A549 (cell line): ENCODE measurements around the gene EARS2. TPM values are rescaled to one million over a fixed set of nuclear protein-coding genes. Genes with fewer than 3 reads are reported as not detected.

Experiments used
- ATAC-seq, 2 experiments: fragments of 200-7000 bp in 1 of 2; fragments of >200 bp in 1 of 2; cut with Nextera tagmentation in 1 of 2; cut with Tn5 transposase in 1 of 2; 3 replicates each; pipeline versions ENCODE4 v1.8.0 to v1.9.1; 2018 to 2020; ENCODE audit warnings: mild to moderate bottlenecking in 1 of 2, moderate library complexity in 1 of 2
- CTCF ChIA-PET: fragments of 300-600 bp; sonication (Branson Sonifier 250); formaldehyde crosslinking; extraction: SDS; loops from one replicate; lab custom pipeline; 2021; ENCODE audit warnings: antibody characterized with exemption, inconsistent platforms; lab: Yijun Ruan, JAX
- POLR2A ChIA-PET: fragments of 350-600 bp; formaldehyde crosslinking; extraction: SDS; loops from one replicate; lab custom pipeline; 2021; ENCODE audit warnings: antibody characterized with exemption, inconsistent platforms; lab: Yijun Ruan, JAX
- DNase-seq, 2 experiments: peaks; one replicate each; pipeline versions ENCODE4 v3.0.0 to v3.0.0-alpha.2; 2011 to 2016; ENCODE audit warnings: low read depth in 1 of 2, low spot score in 1 of 2
- FAIRE-seq: peaks from 2 replicates; lab custom pipeline; 2011; peaks lifted over from hg19 to GRCh38; lab: Jason Lieb, UNC
- H3K27ac ChIP-seq, 2 experiments: fragments of >200 bp; sonication (Bioruptor Twin); formaldehyde crosslinking; 3 replicates each; pipeline ENCODE4 v1.5.1; 2016 to 2017
- H3K4me1 ChIP-seq: fragments of >200 bp; sonication (Bioruptor Twin); formaldehyde crosslinking; 3 replicates; pipeline ENCODE4 v1.6.1; 2016
- H3K4me2 ChIP-seq: fragments of >200 bp; sonication (Bioruptor Twin); formaldehyde crosslinking; 3 replicates; pipeline ENCODE4 v1.6.1; 2016
- H3K4me3 ChIP-seq: fragments of >200 bp; sonication (Bioruptor Twin); formaldehyde crosslinking; 3 replicates; pipeline ENCODE4 v1.5.1; 2016
- H3K9me3 ChIP-seq: fragments of >200 bp; sonication (Bioruptor Twin); formaldehyde crosslinking; 3 replicates; pipeline ENCODE4 v1.6.1; 2016
- BHLHE40 ChIP-seq: IDR thresholded peaks from 2 replicates; pipeline ENCODE4 v1.6.1; 2012; ENCODE audit warnings: low read depth, low read length, inconsistent platforms
- CEBPB ChIP-seq, 2 experiments: fragments of >200 bp in 1 of 2; sonication (Bioruptor Twin) in 1 of 2; formaldehyde crosslinking in 1 of 2; IDR thresholded peaks; 2 replicates each; pipeline ENCODE4 v1.6.1; 2012 to 2016
- EP300 ChIP-seq, 2 experiments: fragments of >200 bp; sonication (Bioruptor Twin); formaldehyde crosslinking; IDR thresholded peaks; 2 replicates in 1 of 2; 3 replicates in 1 of 2; pipeline ENCODE4 v1.6.1; 2016 to 2017
- FOSB ChIP-seq: fragments of 250-450 bp; sonication (Bioruptor Pico); IDR thresholded peaks from 2 replicates; pipeline ENCODE4 v1.5.0; 2020; ENCODE audit warnings: mild to moderate bottlenecking, moderate library complexity
- FOSL2 ChIP-seq, 2 experiments: fragments of 450-650 bp in 1 of 2; fragments of >200 bp in 1 of 2; sonication (Bioruptor Twin) in 1 of 2; formaldehyde crosslinking; IDR thresholded peaks; 2 replicates each; pipeline versions ENCODE4 v1.5.0 to v1.6.1; 2016 to 2020; ENCODE audit warnings: mild to moderate bottlenecking in 1 of 2, moderate library complexity in 1 of 2
- FOXS1 ChIP-seq: fragments of 250-450 bp; sonication (Bioruptor Pico); IDR thresholded peaks from 2 replicates; pipeline ENCODE4 v1.5.0; 2020; ENCODE audit warnings: mild to moderate bottlenecking, moderate library complexity
- HDAC2 ChIP-seq: fragments of 200-600 bp; sonication (generic); IDR thresholded peaks from 2 replicates; pipeline ENCODE4 v1.6.1; 2016
- HOXA7 ChIP-seq: fragments of 250-450 bp; sonication (Bioruptor Pico); IDR thresholded peaks from 2 replicates; pipeline ENCODE4 v1.5.0; 2020; ENCODE audit warnings: mild to moderate bottlenecking, moderate library complexity
- HOXB5 ChIP-seq: fragments of 250-450 bp; sonication (Bioruptor Pico); IDR thresholded peaks from 2 replicates; pipeline ENCODE4 v1.5.0; 2020; ENCODE audit warnings: mild to moderate bottlenecking, moderate library complexity
- JUN ChIP-seq, 2 experiments: fragments of >200 bp; sonication (Bioruptor Twin); formaldehyde crosslinking; IDR thresholded peaks; 2 replicates in 1 of 2; 3 replicates in 1 of 2; pipeline ENCODE4 v1.6.1; 2016 to 2017
- JUNB ChIP-seq: fragments of >200 bp; sonication (Bioruptor Twin); formaldehyde crosslinking; IDR thresholded peaks from 2 replicates; pipeline ENCODE4 v1.6.1; 2016
- MYC ChIP-seq: IDR thresholded peaks from 2 replicates; pipeline ENCODE4 v1.6.1; 2012; ENCODE audit warnings: mild to moderate bottlenecking, inconsistent platforms, low read length, improper control_type of control experiment, borderline replicate concordance
- PHF8 ChIP-seq: fragments of 200-600 bp; sonication (generic); IDR thresholded peaks from 2 replicates; pipeline ENCODE4 v1.6.1; 2016; ENCODE audit warnings: low read depth, mild to moderate bottlenecking, antibody characterized with exemption, moderate library complexity, borderline replicate concordance
- POLR2AphosphoS2 ChIP-seq: conservative IDR thresholded peaks from 2 replicates; pipeline ENCODE4 v1.6.1; 2012; ENCODE audit warnings: low read length, improper control_type of control experiment, inconsistent platforms
- RAD21 ChIP-seq, 2 experiments: fragments of >200 bp in 1 of 2; sonication (Bioruptor Twin) in 1 of 2; formaldehyde crosslinking in 1 of 2; IDR thresholded peaks in 1 of 2; conservative IDR thresholded peaks in 1 of 2; 2 replicates in 1 of 2; 3 replicates in 1 of 2; pipeline ENCODE4 v1.6.1; 2012 to 2018; ENCODE audit warnings: inconsistent platforms in 1 of 2
- RARB ChIP-seq: fragments of 250-450 bp; sonication (Bioruptor Pico); IDR thresholded peaks from 2 replicates; pipeline ENCODE4 v1.8.0; 2021; ENCODE audit warnings: mild to moderate bottlenecking, moderate library complexity
- RCOR1 ChIP-seq: fragments of 150-350 bp; IDR thresholded peaks from 2 replicates; pipeline ENCODE4 v1.6.1; 2014; ENCODE audit warnings: antibody characterized with exemption, low read length, low read depth
- SMC3 ChIP-seq: fragments of >200 bp; sonication (Bioruptor Twin); formaldehyde crosslinking; IDR thresholded peaks from 3 replicates; pipeline ENCODE4 v1.6.1; 2018; ENCODE audit warnings: inconsistent platforms
- ZC3H11A ChIP-seq: fragments of 450-650 bp; IDR thresholded peaks from 2 replicates; pipeline ENCODE4 v1.6.1; 2014; ENCODE audit warnings: antibody characterized with exemption, mild to moderate bottlenecking
- ZNF302 ChIP-seq: fragments of 250-450 bp; sonication (Bioruptor Pico); IDR thresholded peaks from 2 replicates; pipeline ENCODE4 v1.9.0; 2021; ENCODE audit warnings: inconsistent platforms, mild to moderate bottlenecking, moderate library complexity
- ZSCAN20 ChIP-seq: fragments of 250-450 bp; sonication (Bioruptor Pico); IDR thresholded peaks from 2 replicates; pipeline ENCODE4 v1.8.0; 2022; ENCODE audit warnings: mild to moderate bottlenecking, moderate library complexity
- WGBS: methylation state at CpG from one replicate; pipeline ENCODE4 v1.1.6; 2017; ENCODE audit errors: missing lambda C conversion rate; 5-methylcytosine and 5-hydroxymethylcytosine counted together
- polyA plus RNA-seq, 4 experiments: library from polyadenylated mRNA; depleted of rRNA in 3 of 4; stranded (reverse); fragments of >200 nt; fragmentation: RNase III in 1 of 4; extraction: RNeasy Plus Mini Kit Qiagen cat#74134 plus additional on column Dnase treatment in 1 of 4; gene quantifications; 2 replicates in 3 of 4; 3 replicates in 1 of 4; pipeline ENCODE4 v1.2.3, GENCODE V29; 2011 to 2017
- TF ChIP-seq, protein P1 (sequence below): IDR thresholded peaks from 2 replicates; pipeline ENCODE4 v1.6.1; 2012; ENCODE audit warnings: low read depth, borderline replicate concordance
- TF ChIP-seq, protein P2 (sequence below): IDR thresholded peaks from 2 replicates; pipeline ENCODE4 v1.6.1; 2012
- TF ChIP-seq, protein P3 (sequence below): fragments of 250-450 bp; sonication (Bioruptor Pico); IDR thresholded peaks from 2 replicates; pipeline ENCODE4 v1.5.0; 2020; ENCODE audit warnings: low read depth, mild to moderate bottlenecking, moderate library complexity
- TF ChIP-seq, protein P4 (sequence below): fragments of >200 bp; sonication (Bioruptor Twin); formaldehyde crosslinking; IDR thresholded peaks from 3 replicates; pipeline ENCODE4 v1.5.1; 2016
- TF ChIP-seq, protein P5 (sequence below): fragments of 200-600 bp; sonication (generic); IDR thresholded peaks from 2 replicates; pipeline ENCODE4 v1.6.1; 2016; ENCODE audit warnings: antibody characterized with exemption, mild to moderate bottlenecking, moderate library complexity

Gene EARS2
- polyA plus RNA-seq, 2 of the 4 experiments (the other 2 are of a cell fraction) = 30.4 to 45.2 TPM

DNA sequence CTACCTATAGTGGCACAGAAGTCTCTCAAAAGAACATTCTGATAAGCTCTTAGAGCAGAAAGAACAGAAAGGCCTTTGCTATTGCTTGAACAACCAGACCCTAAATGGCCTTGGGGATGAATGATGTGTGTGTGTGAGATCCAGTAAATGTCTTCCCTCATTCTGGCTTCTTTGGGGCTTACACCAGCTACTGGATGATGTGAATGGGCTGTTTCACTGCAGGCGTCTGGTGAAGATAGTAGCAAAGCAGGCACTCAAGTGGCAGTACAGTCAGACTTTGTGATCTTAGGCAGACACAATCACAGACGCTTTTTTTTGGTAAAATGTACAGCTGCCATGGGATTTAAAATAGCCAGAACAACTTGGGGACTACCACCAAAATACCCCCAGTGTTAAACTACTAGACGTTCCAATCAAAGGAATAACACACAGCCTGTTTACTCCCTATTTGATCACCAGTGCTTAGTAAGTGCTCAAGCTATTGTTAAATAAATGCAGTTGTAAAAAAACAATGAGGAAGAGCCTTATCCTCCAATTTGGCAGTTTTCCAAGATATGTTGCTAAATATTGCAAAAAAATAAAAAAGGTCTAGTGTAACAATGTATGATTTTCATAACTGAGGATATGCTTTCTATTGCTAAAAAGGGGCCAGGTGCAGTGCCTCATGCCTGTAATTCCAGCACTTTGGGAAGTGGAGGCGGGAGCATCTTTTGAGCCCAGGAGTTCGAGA is 21.1 kb upstream of the EARS2 start:
- ATAC-seq (no peak; a peak in 1 of 6 replicates), FAIRE-seq (no peak), DNase-seq (no peak)
- 87% methylated on average over 5 of the region's 5 CpGs for WGBS
- H3K27ac ChIP-seq = no peak overlapping the region
- no peak overlapping the region for H3K4me3 ChIP-seq
- no peaks in the 10 kb centered on the region for H3K9me3 ChIP-seq
- CTCF ChIA-PET = interaction anchor here (2.5 to 4.5 kb wide), 2 partner anchors 13 to 18 kb away, joined by 9 to 14 read pairs; partner anchors contain the start of gene NDUFAB1
- POLR2A ChIA-PET = no interaction called here
- H3K4me1 ChIP-seq = no peaks in the 10 kb centered on the region
- no peak overlapping the region for H3K4me2 ChIP-seq
- TF ChIP-seq PHF8 (no peak), RAD21 (conservative IDR thresholded peaks at IDR 0.05 in 1 of 2, IDR thresholded peaks at IDR 0.05 in 1 of 2) (no peak), EP300 (IDR thresholded peaks at IDR 0.05) (no peak), HOXB5 (CRISPR knock-in tag) (no peak), CEBPB (IDR thresholded peaks at IDR 0.05) (no peak), ZC3H11A (no peak), RARB (CRISPR knock-in tag) (no peak), POLR2AphosphoS2 (no peak)
- TF ChIP-seq, protein P1, sequence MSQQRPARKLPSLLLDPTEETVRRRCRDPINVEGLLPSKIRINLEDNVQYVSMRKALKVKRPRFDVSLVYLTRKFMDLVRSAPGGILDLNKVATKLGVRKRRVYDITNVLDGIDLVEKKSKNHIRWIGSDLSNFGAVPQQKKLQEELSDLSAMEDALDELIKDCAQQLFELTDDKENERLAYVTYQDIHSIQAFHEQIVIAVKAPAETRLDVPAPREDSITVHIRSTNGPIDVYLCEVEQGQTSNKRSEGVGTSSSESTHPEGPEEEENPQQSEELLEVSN = no peak
- TF ChIP-seq, protein P2, sequence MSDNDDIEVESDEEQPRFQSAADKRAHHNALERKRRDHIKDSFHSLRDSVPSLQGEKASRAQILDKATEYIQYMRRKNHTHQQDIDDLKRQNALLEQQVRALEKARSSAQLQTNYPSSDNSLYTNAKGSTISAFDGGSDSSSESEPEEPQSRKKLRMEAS = no peak

DNA sequence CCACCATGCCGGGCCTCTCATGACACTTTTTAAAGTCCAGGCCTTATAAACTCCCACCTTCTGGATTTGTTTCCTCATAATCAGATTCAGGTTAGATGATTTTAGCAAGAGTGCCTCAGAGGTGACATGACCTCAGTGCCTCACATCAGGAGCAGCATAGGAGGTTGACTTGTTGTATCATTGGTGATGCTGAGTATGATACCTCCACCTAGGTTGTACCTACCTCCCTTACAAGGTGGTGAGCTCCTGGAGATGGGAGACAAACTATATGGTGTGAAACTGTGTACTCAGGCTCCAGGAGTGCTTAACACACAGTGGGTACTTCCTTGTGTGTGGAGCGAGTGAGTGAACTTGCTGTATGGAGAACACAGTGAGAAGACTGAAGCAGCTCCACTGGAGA is 20.3 kb upstream of the EARS2 start:
- DNase-seq = no peak
- Histone ChIP-seq H3K4me2 (no peak overlapping the region), H3K4me1 (no peaks in the 10 kb centered on the region), H3K4me3 (no peak overlapping the region), H3K27ac (no peak overlapping the region), H3K9me3 (no peaks in the 10 kb centered on the region)
- ChIA-PET CTCF (interaction anchor here (0.9 to 4.5 kb wide), 3 partner anchors 14 to 19 kb away, joined by 3 to 14 read pairs (median 9); partner anchors contain the start of gene NDUFAB1), POLR2A (no interaction called here)
- ATAC-seq = no peak; a peak in 2 of 6 replicates
- no peak for FAIRE-seq
- WGBS = 72% methylated on average over 2 of the region's 2 CpGs
- TF ChIP-seq, protein P3, sequence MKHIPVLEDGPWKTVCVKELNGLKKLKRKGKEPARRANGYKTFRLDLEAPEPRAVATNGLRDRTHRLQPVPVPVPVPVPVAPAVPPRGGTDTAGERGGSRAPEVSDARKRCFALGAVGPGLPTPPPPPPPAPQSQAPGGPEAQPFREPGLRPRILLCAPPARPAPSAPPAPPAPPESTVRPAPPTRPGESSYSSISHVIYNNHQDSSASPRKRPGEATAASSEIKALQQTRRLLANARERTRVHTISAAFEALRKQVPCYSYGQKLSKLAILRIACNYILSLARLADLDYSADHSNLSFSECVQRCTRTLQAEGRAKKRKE = no peak
- TF ChIP-seq HOXA7 (CRISPR knock-in tag) (no peak), HDAC2 (no peak), FOSL2 (IDR thresholded peaks at IDR 0.05) (no peak), FOSL2 (CRISPR knock-in tag; IDR thresholded peaks at IDR 0.05) (no peak), POLR2AphosphoS2 (no peak), RCOR1 (no peak), JUNB (no peak), FOXS1 (no peak)

DNA sequence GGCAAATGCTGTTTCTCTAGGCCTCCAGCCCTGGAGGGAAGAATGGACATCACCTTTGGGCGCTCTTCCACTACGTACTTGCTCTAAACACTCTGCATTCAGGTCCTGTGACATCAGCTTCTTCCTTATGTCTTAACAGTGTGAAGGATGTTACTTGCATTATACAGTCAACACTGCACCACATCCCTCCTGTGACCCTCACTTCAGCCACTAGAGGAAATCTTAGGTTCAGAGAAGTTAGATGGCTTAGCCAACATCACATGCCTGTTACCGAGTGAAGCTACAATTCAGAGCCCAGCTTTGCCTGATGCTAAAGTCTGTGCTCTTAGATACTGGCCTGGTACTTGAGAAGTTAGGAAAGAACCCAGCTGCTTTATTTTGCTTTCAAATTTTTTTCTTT is 18.7 kb upstream of the EARS2 start:
- Histone ChIP-seq H3K4me1 (no peaks in the 10 kb centered on the region), H3K4me2 (no peak overlapping the region), H3K4me3 (no peak overlapping the region), H3K9me3 (no peaks in the 10 kb centered on the region), H3K27ac (no peak overlapping the region)
- ChIA-PET CTCF (interaction anchor here (1.2 to 4.5 kb wide), 2 partner anchors 21 to 461 kb away, joined by 3 to 14 read pairs; partner anchors contain the start of gene NDUFAB1), POLR2A (no interaction called here)
- DNase-seq (no peak), FAIRE-seq (no peak), ATAC-seq (peak; percentile 63 to 71; a peak in 5 of 6 replicates)
- no peak for TF ChIP-seq ZSCAN20 (CRISPR knock-in tag)
- no peak for TF ChIP-seq RCOR1
- no peak for TF ChIP-seq MYC
- TF ChIP-seq BHLHE40 = no peak
- TF ChIP-seq EP300 (IDR thresholded peaks at IDR 0.05) = no peak
- TF ChIP-seq, protein P4, sequence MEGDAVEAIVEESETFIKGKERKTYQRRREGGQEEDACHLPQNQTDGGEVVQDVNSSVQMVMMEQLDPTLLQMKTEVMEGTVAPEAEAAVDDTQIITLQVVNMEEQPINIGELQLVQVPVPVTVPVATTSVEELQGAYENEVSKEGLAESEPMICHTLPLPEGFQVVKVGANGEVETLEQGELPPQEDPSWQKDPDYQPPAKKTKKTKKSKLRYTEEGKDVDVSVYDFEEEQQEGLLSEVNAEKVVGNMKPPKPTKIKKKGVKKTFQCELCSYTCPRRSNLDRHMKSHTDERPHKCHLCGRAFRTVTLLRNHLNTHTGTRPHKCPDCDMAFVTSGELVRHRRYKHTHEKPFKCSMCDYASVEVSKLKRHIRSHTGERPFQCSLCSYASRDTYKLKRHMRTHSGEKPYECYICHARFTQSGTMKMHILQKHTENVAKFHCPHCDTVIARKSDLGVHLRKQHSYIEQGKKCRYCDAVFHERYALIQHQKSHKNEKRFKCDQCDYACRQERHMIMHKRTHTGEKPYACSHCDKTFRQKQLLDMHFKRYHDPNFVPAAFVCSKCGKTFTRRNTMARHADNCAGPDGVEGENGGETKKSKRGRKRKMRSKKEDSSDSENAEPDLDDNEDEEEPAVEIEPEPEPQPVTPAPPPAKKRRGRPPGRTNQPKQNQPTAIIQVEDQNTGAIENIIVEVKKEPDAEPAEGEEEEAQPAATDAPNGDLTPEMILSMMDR = no peak
- TF ChIP-seq JUN (IDR thresholded peaks at IDR 0.05) = no peak
- TF ChIP-seq SMC3 = no peak
- no peak for TF ChIP-seq FOSB (CRISPR knock-in tag)
- TF ChIP-seq ZNF302 (CRISPR knock-in tag) = no peak
- TF ChIP-seq, protein P5, sequence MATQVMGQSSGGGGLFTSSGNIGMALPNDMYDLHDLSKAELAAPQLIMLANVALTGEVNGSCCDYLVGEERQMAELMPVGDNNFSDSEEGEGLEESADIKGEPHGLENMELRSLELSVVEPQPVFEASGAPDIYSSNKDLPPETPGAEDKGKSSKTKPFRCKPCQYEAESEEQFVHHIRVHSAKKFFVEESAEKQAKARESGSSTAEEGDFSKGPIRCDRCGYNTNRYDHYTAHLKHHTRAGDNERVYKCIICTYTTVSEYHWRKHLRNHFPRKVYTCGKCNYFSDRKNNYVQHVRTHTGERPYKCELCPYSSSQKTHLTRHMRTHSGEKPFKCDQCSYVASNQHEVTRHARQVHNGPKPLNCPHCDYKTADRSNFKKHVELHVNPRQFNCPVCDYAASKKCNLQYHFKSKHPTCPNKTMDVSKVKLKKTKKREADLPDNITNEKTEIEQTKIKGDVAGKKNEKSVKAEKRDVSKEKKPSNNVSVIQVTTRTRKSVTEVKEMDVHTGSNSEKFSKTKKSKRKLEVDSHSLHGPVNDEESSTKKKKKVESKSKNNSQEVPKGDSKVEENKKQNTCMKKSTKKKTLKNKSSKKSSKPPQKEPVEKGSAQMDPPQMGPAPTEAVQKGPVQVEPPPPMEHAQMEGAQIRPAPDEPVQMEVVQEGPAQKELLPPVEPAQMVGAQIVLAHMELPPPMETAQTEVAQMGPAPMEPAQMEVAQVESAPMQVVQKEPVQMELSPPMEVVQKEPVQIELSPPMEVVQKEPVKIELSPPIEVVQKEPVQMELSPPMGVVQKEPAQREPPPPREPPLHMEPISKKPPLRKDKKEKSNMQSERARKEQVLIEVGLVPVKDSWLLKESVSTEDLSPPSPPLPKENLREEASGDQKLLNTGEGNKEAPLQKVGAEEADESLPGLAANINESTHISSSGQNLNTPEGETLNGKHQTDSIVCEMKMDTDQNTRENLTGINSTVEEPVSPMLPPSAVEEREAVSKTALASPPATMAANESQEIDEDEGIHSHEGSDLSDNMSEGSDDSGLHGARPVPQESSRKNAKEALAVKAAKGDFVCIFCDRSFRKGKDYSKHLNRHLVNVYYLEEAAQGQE = no peak
- 97% methylated on average over 3 of the region's 3 CpGs for WGBS
